GM12875 (cell line): ENCODE measurements around the gene DND1.

Experiments used
- H3K4me3 ChIP-seq: one replicate; pipeline ENCODE4 v1.5.1; 2011; ENCODE audit warnings: low read depth, low read length, control low read depth
- TF ChIP-seq, protein P1 (sequence below): IDR thresholded peaks from 2 replicates; pipeline ENCODE4 v1.5.1; 2011; ENCODE audit warnings: low read depth, mild to moderate bottlenecking, control low read depth, inconsistent platforms, low read length, moderate library complexity, borderline replicate concordance; ENCODE audit not compliant: insufficient read depth

The DND1 gene

DNA sequence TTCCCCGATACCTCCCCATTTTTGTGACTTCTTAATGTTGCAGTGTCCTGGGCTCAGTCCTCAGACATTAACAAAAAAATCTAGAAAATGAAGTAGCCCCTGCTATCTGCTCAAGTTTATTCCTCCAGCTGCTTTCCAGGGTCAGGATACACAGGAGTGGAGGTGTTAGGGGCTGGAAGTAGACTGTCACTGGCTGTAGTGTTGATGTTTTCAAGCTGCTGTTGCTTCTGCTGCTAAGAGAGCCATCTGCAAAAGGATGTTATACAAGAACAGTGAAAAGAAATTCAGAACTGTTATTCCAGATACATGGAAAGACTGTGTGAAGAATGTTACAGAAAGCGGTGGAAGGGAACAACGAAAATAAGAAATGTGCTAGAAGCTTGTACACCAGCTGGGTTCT lies 51.1 kb downstream of the DND1 start:
- TF ChIP-seq, protein P1, sequence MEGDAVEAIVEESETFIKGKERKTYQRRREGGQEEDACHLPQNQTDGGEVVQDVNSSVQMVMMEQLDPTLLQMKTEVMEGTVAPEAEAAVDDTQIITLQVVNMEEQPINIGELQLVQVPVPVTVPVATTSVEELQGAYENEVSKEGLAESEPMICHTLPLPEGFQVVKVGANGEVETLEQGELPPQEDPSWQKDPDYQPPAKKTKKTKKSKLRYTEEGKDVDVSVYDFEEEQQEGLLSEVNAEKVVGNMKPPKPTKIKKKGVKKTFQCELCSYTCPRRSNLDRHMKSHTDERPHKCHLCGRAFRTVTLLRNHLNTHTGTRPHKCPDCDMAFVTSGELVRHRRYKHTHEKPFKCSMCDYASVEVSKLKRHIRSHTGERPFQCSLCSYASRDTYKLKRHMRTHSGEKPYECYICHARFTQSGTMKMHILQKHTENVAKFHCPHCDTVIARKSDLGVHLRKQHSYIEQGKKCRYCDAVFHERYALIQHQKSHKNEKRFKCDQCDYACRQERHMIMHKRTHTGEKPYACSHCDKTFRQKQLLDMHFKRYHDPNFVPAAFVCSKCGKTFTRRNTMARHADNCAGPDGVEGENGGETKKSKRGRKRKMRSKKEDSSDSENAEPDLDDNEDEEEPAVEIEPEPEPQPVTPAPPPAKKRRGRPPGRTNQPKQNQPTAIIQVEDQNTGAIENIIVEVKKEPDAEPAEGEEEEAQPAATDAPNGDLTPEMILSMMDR, result no peak
- no peak overlapping the region for H3K4me3 ChIP-seq
